Suppressor macrophage (primary cell): ENCODE results near the gene TNKS1BP1.
"Not testable (repeated sequence)": the region's sequence is repeated elsewhere in the genome, so short reads cannot be mapped to it uniquely, and the experiment has no call there.

Experiments used
- DNase-seq, 4 experiments: peaks; one replicate each; pipeline ENCODE4 v3.0.0-alpha.2; 2020 to 2022

The TNKS1BP1 gene

DNA sequence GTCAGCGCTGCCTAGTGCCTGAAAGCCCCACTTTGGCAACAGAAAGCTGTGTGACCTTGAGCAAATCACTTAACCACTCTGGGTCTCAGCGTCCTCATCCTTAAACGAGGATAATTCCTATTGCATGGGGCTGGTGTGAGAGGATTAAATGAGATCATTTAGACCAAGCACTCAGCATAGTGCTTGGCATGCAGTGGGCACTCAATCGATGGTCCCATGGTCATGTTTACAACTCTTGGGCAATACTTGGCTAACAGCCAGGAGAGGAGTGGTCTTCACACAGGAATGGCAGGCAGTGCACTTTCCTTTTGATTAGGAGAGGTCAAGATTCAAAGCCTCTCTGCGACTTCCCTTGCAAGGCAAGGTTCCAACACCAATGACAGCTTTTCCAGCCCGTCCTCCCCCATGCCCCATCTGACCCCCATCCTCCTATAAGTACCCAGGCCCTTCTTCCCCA is 14.1 kb downstream of the TNKS1BP1 start:
- DNase-seq, result peak in 2 of 4 experiments; percentile 38 to 44

GRCh38 chr11:57310091-57310490 is 14.7 kb downstream of the TNKS1BP1 start:
- DNase-seq, result no peak

GRCh38 chr11:57309106-57310059 is 15.4 kb downstream of the TNKS1BP1 start:
- no peak for DNase-seq

DNA sequence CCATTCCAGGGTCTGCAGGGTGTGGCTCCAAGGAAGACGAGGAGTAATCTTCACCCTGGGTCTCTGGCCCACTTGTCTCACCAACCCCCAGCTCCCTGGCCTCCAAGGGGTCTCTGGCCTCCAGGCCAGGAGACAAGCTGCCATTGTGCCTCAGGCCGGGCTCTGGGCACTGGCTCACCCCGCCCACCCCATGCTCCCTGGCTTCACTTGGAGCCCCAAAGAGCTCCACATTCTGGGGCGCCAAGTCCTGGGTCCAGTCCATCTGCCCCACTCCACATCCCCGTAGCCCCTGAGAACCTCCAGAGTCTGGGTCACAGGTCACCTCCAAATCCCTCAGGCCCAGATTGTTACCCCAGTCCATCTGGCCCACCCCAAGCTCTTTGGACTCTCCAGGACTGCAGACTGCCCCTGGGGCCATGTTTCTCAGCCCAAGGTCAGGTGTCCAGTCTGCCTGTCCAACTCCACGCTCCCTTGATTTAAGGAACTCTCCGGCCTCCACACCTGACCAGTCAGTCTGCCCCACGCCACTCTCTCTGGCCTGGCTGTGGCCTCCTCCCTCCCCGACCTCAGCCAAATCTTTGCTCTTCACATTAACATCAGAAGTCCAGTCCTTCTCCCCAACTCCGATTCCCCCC is 16.2 kb downstream of the TNKS1BP1 start:
- DNase-seq, result no peak

DNA sequence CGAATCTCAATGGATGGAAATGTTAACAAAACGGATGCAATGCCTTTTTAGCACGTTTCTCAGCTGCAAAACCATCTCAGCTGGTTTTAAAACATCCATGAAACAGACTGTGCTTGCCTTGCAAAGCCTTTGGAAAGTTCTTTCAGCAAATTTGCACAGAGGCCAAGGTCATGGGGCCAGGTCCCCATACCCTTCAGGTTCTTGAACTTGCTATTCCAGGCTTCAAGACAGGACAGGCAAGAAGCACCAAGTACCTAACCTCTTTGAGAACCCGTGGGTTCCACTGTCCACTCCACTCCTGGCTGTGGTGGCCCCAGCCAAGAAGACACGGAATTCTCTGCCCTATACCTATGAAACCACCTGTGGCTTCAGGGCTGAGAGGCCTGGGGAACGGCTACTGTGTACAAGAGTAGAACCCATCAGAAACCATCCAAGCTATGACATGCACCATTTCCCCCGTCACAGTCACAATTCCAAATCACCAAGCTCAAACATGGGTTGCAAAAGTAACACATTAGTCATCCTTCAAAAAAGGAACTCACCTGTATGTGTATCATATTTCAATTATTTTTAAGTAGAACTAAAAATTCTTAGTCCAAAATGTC is 17.0 kb downstream of the TNKS1BP1 start:
- DNase-seq, result no peak

DNA sequence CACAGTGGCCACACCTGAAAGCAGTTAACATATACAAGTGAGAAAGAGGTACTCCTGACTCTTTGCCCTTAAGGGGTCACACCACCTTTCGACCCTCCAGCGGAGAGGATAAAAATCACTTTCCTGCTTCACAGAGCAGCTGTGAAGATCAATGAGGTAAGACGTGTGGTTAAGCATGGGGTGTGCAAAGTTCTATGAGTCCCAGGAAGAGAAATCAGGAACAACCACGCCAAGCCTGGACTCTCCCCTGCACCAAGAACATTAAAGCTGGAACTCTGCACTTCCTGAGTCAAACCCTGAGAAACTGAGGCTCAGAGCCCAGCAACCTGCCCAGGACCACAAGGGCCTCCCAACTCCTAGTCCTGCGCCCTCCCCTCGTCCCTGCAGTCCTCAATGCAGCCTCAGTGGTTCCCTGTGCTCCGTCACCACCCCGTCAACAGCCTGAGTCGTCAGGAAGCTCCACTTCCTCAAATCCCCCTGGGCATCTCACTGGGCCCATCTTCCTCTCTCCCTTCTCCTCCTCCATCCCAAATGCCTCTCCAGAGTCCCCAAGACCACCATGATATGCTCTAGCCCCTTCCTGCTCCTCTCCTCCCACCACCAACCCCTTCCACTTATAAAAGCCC is 17.7 kb downstream of the TNKS1BP1 start:
- peak; percentile 50 to 72 (median 64) for DNase-seq

DNA sequence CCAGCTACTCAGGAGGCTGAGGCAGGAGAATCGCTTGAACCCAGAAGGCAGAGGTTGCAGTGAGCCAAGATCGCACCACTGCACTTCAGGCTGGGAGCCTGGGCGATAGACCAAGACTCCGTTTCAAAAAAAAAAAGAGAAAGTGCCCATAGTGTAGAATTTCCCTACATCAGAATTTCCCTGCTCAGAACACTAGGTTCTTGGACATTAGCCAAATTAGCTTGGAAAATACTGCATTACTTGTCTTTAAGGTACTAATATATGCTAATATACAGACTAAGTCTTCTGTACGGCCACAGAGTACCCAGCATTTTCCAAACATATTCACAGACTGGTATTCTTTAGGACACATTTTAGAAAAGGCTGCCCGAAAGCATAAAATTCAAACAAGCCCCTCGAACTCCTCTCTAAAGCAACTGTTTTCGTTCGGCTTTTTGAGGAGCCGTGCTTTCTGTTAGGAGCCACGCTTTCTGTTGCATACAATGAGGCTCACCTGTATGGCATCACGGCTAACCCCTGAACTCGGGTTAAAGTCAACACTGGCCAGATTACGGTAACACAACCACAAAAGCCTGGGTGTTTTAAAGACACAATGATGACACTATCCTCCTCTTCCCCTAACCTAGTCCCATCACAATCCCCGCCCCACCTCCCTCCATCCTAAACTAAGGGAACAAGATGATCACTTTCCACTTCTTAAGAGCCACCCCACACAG is 18.4 kb downstream of the TNKS1BP1 start:
- DNase-seq, result no peak

DNA sequence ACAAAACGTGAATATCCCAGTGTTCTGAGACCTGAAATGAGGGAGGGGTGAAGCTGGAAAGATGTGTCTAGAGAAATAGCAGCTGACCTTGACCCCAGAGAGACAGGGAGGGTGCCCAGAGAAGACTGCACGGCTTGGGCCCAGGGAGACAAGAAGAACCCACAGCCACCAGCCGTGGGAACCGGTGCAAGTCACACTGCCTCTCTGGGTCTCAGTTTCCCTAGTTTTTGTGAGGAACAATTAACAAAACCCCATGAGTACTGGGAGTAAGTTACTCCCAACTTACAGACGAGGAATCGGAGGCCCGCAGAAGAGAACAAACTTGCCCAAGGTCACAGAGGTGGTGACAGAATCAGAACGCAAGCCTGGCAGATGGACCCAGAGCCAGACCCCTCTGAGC is 19.2 kb downstream of the TNKS1BP1 start:
- no peak for DNase-seq

GRCh38 chr11:57303990-57304579 is 20.7 kb downstream of the TNKS1BP1 start:
- no peak for DNase-seq

DNA sequence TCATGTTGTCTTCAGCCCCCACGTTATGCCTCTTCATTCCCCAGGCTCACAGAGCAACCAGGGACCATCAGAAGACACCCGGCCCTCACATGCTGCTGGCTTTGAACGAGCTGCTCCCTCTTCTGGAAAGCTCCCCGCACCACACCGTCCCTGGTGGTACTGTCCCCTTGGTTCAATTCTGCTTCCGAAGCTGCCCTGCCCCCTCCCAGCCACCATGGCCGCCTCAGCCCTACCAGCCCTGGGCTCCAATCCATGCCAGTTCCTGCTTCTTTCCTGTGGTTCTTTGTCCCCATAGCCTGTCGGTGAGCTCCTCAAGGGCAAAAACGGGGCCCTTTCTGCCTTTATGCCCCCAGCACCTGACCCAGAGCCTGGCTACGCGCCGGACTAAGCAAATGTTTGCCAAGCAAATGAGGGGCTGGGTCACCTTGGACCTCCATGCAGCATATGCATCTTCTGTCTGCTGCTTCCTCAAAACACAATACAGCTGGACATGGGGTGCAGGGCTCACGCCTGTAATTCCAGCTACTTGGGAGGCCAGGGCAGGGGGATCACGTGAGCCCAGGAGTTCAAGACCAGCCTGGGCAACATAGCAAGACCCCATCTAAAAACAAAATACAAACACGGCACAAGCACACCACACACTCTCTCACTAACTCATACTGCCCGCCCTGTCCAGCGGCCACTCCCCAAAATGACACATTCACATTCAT is 21.3 kb downstream of the TNKS1BP1 start:
- no peak for DNase-seq

- DNase-seq, result no peak
Observed at GRCh38 chr11:57302489-57302888, 22.3 kb downstream of the TNKS1BP1 start.

DNA sequence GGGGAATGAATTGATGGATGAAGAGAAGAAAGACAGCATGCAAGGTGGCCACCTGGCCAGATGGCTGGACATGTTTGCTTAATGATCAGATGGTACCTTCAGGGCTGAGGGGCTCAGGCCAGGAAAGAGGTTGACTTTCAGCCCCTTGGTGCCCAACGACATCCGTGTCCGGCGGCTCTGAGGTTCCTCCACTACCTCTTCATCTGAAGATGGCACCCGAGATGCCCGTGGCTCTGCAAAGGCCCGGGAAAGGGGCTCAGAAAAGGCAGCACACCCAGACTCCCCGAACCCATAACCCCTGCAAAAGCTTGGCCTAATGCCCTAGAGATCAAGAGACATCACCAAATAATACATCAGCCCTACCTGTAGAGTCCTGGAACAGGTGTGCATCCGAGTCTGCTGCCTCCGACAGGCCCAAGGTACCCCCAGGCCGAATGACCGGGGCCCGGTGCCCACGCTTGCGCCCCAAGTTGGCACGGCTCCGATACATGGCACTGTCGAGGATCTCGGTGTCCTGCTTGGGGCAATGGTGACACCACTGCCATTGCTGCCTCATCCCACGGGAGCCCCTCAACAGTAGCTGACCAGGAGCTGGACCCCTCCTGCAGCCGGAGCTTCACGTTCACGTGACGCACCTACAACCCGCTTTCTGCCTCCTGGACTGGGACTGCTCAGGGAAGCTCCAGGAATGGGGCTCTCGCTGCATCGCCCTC is 22.9 kb downstream of the TNKS1BP1 start:
- no peak for DNase-seq

DNA sequence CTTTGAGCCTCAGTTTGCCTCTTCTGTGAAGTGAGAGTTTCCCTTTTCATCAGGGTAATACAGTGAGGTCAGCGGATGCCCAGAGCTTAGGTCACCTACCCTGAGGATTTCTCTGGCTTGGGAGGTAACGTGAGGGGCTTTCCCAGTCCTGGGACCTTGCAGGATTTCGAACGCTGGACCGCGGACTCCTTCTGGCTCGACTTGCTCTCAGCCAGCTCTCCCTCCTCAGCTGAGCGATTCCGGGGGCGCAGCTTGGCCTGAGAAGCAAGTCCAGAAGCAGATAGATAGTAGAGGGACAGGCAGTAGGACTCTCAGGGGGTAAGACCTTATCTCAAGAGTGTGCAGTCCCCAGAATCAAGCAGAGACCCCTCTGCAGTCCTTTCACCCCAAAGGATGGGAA is 24.0 kb downstream of the TNKS1BP1 start:
- no peak for DNase-seq

GRCh38 chr11:57299150-57299737 is 25.5 kb downstream of the TNKS1BP1 start:
- no peak for DNase-seq

DNA sequence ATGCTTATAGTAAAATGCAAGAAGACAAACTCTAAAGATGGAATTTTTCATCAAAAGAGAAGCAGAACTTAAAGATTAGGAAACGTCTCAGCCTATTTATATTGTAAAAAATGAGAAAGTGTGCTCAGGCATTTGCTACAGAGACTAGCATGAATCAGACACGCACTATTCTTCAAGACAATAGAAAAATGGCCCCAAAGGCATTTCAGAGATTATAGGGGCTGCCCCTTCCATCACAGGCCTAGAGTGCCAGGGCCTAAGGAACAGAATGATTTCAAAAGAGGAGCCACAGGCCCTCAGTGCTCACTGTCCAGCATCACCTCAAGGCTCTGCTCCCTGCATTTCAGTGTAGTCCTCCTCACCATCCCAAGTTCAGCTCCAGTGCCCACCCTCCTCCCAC is 27.5 kb downstream of the TNKS1BP1 start:
- no peak for DNase-seq

DNA sequence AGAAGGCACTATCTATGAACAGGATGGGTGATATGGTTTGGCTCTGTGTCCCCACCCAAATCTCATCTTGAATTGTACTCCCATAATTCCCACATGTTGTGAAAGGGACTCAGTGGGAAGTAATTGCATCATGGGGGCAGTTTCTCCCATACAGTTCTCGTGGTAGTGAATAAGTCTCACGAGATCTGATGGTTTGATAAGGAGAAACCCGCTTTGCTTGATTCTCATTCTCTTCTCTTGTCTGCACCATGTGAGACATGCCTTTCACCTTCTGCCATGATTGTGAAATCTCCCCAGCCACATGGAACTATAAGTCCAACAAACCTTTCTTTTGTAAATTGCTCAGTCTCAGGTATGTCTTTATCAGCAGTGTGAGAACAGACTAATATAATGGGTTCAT is 28.5 kb downstream of the TNKS1BP1 start:
- not testable (repeated sequence) for DNase-seq

- DNase-seq, result no peak
Observed at GRCh38 chr11:57294225-57295131, 30.3 kb downstream of the TNKS1BP1 start.

DNA sequence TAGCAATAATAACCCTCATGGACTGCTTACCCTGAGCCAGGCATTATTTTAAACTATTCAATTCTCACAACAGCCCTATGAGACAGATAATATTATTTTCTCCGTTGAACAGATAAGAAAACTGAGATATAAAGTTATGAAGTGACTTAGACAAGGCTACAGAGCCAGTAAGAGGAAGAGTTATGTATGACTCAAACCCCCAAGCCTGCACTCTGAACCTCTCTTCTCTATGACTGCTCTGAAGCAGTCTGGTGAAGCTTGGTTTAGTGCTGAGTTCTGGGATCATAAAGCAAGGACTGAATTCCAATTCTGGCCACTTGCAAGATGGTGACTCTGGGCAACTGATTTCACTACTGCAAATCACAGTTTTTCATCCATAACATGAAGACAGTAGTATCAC is 34.5 kb downstream of the TNKS1BP1 start:
- peak; percentile 15 to 40 (median 20) for DNase-seq
